Chondrocyte (in vitro differentiated cells): ENCODE results near the gene BIRC6. TPM values are rescaled to one million over a fixed set of nuclear protein-coding genes. Genes with fewer than 3 reads are reported as not detected.

Experiments
- DNase-seq: peaks from one replicate; pipeline ENCODE4 v3.0.0; 2021; ENCODE audit warnings: mixed read lengths, low spot score
- H3K27ac Mint-ChIP-seq: one replicate; pipeline ENCODE4 v1.8.0; 2021; ENCODE audit warnings: mild to moderate bottlenecking, moderate library complexity, mixed read lengths; ENCODE audit not compliant: unreplicated experiment
- H3K27me3 Mint-ChIP-seq: 2 replicates; pipeline ENCODE4 v1.8.0; 2021; ENCODE audit warnings: low read depth, mixed read lengths
- H3K36me3 Mint-ChIP-seq: 2 replicates; pipeline ENCODE4 v1.8.0; 2021; ENCODE audit warnings: low read depth, mixed read lengths
- H3K4me1 Mint-ChIP-seq: 2 replicates; pipeline ENCODE4 v1.8.0; 2021; ENCODE audit warnings: low read depth, mild to moderate bottlenecking, mixed read lengths
- H3K4me3 Mint-ChIP-seq: one replicate; pipeline ENCODE4 v1.8.0; 2021; ENCODE audit warnings: mild to moderate bottlenecking, moderate library complexity, mixed read lengths; ENCODE audit not compliant: unreplicated experiment
- H3K9me3 Mint-ChIP-seq: 2 replicates; pipeline ENCODE4 v1.8.0; 2021; ENCODE audit warnings: low read depth, mixed read lengths
- total RNA-seq: library from RNA; stranded (reverse); gene quantifications from 3 replicates; pipeline ENCODE4 v1.2.1, GENCODE V29; 2021
- TF ChIP-seq, protein P1 (sequence below): fragments of 200-600 bp; sonication (generic); IDR thresholded peaks from 2 replicates; pipeline ENCODE4 v1.5.0; 2021; ENCODE audit warnings: antibody characterized with exemption, mild to moderate bottlenecking, moderate library complexity

The BIRC6 gene
- total RNA-seq, 1 donor from 2014 or later: 76.0 TPM

DNA sequence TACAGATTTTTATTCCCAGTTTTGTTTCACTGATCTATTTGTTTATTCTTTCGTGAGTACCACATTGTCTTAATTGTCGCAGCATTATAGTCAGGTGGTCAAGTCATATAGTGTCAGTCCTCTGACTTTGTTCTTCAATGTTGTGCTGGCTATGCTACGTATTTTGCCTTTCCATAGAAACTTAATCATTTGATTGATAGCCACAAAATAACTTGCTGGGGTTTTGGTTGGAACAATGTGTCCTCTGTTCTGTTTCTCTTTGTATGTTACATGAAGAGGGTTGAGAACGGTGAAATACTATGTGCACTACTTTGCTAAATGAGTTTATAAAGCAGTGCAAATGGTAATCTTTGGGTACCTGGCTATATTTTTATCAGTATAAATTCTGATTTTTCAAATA, 206.1 kb downstream of the BIRC6 start:
- H3K27ac Mint-ChIP-seq: no peak overlapping the region
- TF ChIP-seq, protein P1, sequence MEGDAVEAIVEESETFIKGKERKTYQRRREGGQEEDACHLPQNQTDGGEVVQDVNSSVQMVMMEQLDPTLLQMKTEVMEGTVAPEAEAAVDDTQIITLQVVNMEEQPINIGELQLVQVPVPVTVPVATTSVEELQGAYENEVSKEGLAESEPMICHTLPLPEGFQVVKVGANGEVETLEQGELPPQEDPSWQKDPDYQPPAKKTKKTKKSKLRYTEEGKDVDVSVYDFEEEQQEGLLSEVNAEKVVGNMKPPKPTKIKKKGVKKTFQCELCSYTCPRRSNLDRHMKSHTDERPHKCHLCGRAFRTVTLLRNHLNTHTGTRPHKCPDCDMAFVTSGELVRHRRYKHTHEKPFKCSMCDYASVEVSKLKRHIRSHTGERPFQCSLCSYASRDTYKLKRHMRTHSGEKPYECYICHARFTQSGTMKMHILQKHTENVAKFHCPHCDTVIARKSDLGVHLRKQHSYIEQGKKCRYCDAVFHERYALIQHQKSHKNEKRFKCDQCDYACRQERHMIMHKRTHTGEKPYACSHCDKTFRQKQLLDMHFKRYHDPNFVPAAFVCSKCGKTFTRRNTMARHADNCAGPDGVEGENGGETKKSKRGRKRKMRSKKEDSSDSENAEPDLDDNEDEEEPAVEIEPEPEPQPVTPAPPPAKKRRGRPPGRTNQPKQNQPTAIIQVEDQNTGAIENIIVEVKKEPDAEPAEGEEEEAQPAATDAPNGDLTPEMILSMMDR: no peak
- H3K4me3 Mint-ChIP-seq: no peak overlapping the region

DNA sequence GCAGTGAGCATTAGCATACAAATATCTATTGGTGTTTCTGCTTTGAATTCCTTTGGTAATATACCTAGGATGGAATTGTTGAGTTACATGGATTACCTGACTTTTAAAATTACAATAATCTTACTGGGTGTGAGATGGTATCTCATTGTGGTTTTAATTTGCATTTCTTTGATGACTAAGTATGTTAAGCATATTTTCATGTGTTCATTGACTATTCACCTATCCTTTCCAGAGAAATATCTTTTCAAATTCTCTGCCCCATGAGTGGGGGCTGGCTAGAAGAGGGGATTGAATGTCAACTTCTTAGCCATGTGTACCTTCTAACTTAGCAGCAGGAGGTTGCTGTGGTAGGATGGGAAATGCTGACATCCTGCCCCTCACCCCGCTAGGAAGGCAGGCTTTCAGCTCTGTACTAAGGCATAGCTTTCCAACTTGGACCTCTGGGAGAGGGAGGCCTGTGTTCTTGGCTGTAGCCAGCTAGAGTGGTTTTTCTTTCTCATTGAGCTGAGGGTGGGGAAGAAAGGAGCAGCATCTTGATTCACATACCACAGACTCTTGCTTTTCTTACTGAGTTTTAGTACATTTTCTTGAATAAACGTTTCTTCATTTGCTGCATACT, 207.7 kb downstream of the BIRC6 start:
- H3K4me3 Mint-ChIP-seq: no peak overlapping the region
- no peak overlapping the region for H3K27ac Mint-ChIP-seq
- no peak for DNase-seq
- TF ChIP-seq, protein P1: no peak
- peaks cover 18% of the 10 kb centered on the region for H3K36me3 Mint-ChIP-seq
- H3K27me3 Mint-ChIP-seq: no peaks in the 10 kb centered on the region
- no peaks in the 10 kb centered on the region for H3K4me1 Mint-ChIP-seq
- H3K9me3 Mint-ChIP-seq: peaks cover 3% of the 10 kb centered on the region

More for the DNA sequence above, 206.1 kb downstream of the BIRC6 start:
- Mint-ChIP-seq H3K4me1 (peaks cover 8% of the 10 kb centered on the region), H3K9me3 (peaks cover 3% of the 10 kb centered on the region), H3K27me3 (no peaks in the 10 kb centered on the region), H3K36me3 (peaks cover 15% of the 10 kb centered on the region)
- DNase-seq: no peak

DNA sequence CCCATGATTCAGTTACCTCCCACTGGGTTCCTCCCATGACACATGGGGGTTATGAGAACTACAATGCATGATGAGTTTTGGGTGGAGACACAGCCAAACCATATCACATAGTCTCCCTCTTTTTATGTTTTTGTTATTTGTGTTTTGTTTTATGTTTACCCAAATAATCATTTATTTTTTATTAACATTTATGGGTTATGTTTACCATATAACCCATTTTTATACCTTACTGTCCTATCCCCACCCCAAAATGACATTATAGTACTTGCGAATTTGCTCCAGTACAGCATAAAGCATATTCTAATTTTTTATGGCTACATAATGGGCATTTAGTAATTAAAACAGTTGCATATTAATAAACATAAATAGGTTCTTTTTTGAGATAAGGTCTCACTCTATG, 209.1 kb downstream of the BIRC6 start:
- Mint-ChIP-seq H3K9me3 (peaks cover 3% of the 10 kb centered on the region), H3K4me3 (no peak overlapping the region), H3K27ac (no peak overlapping the region), H3K4me1 (no peaks in the 10 kb centered on the region), H3K27me3 (no peaks in the 10 kb centered on the region), H3K36me3 (peaks cover 19% of the 10 kb centered on the region)
- TF ChIP-seq, protein P1: no peak
- DNase-seq: no peak

DNA sequence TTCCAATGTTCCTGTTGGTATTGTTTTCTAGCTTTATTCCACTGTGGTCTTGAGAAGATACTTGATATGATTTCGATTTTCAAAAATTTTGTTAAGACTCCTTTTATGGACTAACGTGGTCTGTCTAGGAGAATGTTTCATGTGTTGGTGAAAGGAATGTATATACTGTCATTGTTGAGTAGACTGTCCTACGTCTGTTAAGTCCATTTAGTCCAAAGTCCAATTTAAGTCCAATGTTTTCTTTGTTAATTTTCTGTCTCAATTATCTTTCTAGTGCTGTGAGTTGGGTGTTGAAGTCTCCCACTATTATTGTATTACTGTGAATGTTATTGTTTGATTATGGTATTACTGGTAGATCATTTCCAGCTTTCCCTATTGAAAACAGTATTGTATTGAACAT, 215.2 kb downstream of the BIRC6 start:
- peaks cover 9% of the 10 kb centered on the region for H3K4me1 Mint-ChIP-seq
- H3K27ac Mint-ChIP-seq: no peak overlapping the region
- peaks cover 11% of the 10 kb centered on the region for H3K36me3 Mint-ChIP-seq
- no peak overlapping the region for H3K4me3 Mint-ChIP-seq
- TF ChIP-seq, protein P1: no peak
- H3K9me3 Mint-ChIP-seq: no peaks in the 10 kb centered on the region
- DNase-seq: no peak
- no peaks in the 10 kb centered on the region for H3K27me3 Mint-ChIP-seq

DNA sequence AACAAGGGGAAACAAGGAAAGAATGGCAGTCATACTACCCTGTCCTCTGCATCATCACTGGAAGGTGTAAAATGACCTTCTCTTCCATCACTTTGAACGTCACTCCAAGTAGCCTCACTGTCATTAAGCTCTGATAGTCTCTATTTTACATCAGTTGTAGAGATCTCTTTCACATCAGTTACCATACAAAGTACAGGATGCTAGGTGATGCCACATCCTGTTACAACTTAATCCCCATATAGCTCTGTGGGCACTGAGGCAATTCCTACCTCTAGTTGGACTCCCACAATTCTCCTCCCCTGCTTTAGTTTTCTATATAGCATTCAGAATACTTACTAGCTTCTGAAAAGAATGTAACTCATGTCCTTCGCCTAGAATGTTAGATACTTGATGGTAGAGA, 215.9 kb downstream of the BIRC6 start:
- Mint-ChIP-seq H3K27me3 (no peaks in the 10 kb centered on the region), H3K9me3 (no peaks in the 10 kb centered on the region), H3K36me3 (peaks cover 11% of the 10 kb centered on the region), H3K27ac (no peak overlapping the region), H3K4me1 (peaks cover 9% of the 10 kb centered on the region), H3K4me3 (no peak overlapping the region)
- DNase-seq: no peak
- TF ChIP-seq, protein P1: no peak
